ENCODE measurements around the gene LRRC38. TPM values are rescaled to one million over a fixed set of nuclear protein-coding genes. Genes with fewer than 3 reads are reported as not detected.
"Not testable (repeated sequence)": the region's sequence is repeated elsewhere in the genome, so short reads cannot be mapped to it uniquely, and the experiment has no call there.

Gene LRRC38
- total and polyA plus RNA-seq, 10 of the 15 experiments (the other 5 are each of a cell fraction or from before 2014, with no cell fraction given): not detected

DNA sequence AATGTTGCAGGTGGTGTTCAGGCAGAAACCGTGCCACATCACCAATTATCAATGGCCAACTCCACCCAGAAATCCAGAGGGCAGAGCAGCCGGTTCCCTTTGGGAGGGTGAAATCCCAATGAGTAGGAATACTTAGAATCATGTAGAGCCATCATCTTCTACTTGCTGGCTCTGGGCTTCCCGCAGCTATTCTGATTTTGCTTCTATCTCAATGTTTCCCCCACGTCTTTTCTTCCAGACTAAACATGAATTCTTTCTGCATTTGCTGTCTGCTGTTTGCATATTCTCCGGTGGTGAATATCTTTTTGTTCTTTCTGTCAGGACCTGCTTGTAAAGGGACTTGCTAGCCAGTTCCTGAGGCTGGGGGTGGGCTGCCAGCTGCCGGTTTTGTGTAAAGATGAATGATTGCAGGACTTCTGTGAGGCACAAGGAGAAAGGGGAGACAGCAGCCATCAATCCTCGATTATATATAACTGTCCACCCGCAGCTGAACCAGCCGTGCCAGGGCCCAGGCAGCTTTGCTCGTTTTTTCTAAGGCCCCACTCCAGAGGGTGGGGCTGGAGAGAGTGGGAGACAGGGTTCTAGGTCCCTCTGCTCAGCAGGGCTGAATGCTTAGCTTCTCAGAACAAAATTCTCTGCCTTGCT, 70.3 kb downstream of the LRRC38 start (continued):
- TF ChIP-seq, protein P1, sequence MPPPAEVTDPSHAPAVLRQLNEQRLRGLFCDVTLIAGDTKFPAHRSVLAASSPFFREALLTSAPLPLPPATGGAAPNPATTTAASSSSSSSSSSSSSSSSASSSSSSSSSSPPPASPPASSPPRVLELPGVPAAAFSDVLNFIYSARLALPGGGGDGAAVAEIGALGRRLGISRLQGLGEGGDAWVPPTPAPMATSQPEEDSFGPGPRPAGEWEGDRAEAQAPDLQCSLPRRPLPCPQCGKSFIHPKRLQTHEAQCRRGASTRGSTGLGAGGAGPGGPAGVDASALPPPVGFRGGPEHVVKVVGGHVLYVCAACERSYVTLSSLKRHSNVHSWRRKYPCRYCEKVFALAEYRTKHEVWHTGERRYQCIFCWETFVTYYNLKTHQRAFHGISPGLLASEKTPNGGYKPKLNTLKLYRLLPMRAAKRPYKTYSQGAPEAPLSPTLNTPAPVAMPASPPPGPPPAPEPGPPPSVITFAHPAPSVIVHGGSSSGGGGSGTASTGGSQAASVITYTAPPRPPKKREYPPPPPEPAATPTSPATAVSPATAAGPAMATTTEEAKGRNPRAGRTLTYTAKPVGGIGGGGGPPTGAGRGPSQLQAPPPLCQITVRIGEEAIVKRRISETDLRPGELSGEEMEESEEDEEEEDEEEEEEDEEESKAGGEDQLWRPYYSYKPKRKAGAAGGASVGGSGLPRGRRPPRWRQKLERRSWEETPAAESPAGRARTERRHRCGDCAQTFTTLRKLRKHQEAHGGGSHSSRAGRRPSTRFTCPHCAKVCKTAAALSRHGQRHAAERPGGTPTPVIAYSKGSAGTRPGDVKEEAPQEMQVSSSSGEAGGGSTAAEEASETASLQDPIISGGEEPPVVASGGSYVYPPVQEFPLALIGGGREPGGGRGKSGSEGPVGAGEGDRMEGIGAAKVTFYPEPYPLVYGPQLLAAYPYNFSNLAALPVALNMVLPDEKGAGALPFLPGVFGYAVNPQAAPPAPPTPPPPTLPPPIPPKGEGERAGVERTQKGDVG (CRISPR knock-in tag; IDR thresholded peaks at IDR 0.05): no peak

DNA sequence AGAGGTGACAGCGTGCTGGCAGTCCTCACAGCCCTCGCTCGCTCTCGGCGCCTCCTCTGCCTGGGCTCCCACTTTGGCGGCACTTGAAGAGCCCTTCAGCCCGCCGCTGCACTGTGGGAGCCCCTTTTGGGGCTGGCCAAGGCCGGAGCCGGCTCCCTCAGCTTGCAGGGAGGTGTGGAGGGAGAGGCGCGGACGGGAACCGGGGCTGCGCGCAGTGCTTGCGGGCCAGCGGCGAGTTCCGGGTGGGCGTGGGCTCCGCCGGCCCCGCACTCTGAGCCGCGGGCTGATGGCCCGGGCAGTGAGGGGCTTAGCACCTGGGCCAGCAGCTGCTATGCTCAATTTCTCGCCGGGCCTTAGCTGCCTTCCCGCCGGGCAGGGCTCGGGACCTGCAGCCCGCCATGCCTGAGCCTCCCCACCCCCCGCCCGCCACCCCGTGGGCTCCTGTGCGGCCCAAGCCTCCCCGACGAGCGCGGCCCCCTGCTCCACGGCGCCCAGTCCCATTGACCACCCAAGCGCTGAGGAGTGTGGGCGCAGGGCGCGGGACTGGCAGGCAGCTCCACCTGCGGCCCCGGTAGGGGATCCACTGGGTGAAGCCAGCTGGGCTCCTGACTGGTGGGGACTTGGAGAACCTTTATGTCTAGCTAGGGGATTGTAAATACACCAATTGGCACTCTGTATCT, 74.6 kb downstream of the LRRC38 start:
- H3K4me3 ChIP-seq; H3K27ac ChIP-seq (ENCODE audit: control insufficient read depth, insufficient read depth); FAIRE-seq; SMC1A ChIA-PET (ENCODE audit: uncharacterized antibody, unreplicated experiment); H3K27me3 ChIP-seq (replicated peaks in 1 of 2; ENCODE audit: control insufficient read depth in 2 of 2, insufficient read depth in 2 of 2, low read length in 1 of 2); CTCF ChIA-PET; H2AFZ ChIP-seq (ENCODE audit: control insufficient read depth, low read depth, low read length); H3K36me3 ChIP-seq (ENCODE audit: control insufficient read depth in 2 of 2, insufficient read depth in 2 of 2, low read length in 1 of 2); H3K4me1 ChIP-seq (ENCODE audit: control insufficient read depth, insufficient read depth, low read length); H3K9me3 ChIP-seq (replicated peaks; ENCODE audit: control insufficient read depth, insufficient read depth, low read length); H3K79me2 ChIP-seq (ENCODE audit: control insufficient read depth, insufficient read depth, low read length); ATAC-seq; H3K9ac ChIP-seq (ENCODE audit: control insufficient read depth, insufficient read depth, low read length); H4K20me1 ChIP-seq (ENCODE audit: control insufficient read depth, insufficient read depth); intact Hi-C loops (cut with micrococcal nuclease; ENCODE audit: unreplicated experiment); POLR2A ChIA-PET; BruUV-seq (replicated peaks); RAD21 ChIA-PET (ENCODE audit: unreplicated experiment); in situ Hi-C loops (cut with MboI); H3K4me2 ChIP-seq (ENCODE audit: control insufficient read depth, insufficient read depth); DNase-seq (ENCODE audit: low read depth, low spot score): not testable (repeated sequence)
- whole genome bisulfite sequencing (ENCODE audit: insufficient coverage, insufficient replicate concordance, low lambda C conversion rate, missing lambda C conversion rate): 78% methylated on average over 32 of the region's 49 CpGs

Data from GM12878 (cell line).